K562 treated with DMSO at 1 percent for 4 hours (cell line): ENCODE data around the gene HERC4. TPM values are rescaled to one million over a fixed set of nuclear protein-coding genes. Genes with fewer than 3 reads are reported as not detected.

Experiments used
- total RNA-seq: library from RNA; unstranded; fragments of 300-600 nt; gene quantifications from 2 replicates; pipeline ENCODE4 v1.2.3, GENCODE V29; 2022; ENCODE audit not compliant: insufficient read depth

Gene HERC4, protein sequence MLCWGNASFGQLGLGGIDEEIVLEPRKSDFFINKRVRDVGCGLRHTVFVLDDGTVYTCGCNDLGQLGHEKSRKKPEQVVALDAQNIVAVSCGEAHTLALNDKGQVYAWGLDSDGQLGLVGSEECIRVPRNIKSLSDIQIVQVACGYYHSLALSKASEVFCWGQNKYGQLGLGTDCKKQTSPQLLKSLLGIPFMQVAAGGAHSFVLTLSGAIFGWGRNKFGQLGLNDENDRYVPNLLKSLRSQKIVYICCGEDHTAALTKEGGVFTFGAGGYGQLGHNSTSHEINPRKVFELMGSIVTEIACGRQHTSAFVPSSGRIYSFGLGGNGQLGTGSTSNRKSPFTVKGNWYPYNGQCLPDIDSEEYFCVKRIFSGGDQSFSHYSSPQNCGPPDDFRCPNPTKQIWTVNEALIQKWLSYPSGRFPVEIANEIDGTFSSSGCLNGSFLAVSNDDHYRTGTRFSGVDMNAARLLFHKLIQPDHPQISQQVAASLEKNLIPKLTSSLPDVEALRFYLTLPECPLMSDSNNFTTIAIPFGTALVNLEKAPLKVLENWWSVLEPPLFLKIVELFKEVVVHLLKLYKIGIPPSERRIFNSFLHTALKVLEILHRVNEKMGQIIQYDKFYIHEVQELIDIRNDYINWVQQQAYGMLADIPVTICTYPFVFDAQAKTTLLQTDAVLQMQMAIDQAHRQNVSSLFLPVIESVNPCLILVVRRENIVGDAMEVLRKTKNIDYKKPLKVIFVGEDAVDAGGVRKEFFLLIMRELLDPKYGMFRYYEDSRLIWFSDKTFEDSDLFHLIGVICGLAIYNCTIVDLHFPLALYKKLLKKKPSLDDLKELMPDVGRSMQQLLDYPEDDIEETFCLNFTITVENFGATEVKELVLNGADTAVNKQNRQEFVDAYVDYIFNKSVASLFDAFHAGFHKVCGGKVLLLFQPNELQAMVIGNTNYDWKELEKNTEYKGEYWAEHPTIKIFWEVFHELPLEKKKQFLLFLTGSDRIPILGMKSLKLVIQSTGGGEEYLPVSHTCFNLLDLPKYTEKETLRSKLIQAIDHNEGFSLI
- 14.3 and 18.5 TPM in 2 replicates for total RNA-seq

DNA sequence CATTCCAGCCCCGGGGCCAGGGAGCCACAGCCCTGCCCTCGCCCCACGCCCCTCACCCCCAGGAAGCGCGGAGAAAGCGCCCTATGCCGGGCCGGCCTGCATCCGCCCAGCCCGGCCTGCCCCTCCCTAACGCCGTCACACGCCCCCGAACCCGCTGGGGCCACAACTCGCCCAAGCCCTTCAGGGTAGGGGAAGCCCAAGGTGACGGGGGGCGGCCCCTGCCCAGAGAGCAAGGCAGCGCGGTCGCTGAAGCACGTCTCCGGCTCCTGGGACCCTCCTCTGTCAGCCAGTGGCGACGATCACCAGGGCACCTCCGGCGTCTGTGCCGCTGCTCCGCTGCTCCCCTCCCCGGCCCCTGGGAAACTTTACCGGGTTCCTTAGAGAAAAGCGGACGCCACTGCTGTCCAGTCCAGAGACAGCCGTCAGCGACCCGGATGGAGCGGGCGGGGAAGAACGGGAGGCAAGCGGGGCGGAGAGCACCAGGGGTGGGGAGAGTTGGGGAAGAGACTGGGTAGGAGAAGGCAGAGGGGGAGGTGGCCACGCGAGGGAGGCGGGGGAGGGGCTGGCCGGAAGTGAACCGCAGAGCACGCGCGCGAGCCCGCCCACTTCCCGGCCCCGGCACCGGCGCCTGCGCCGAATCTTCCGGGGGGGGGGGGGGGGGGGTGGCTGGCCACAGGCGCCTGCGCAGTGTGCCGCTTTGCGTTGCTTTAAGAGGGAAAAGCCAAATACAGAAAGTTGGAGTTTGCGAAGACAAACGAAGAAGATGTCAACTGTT, at the start of gene HERC4:
Gene HERC4, minus strand, starts transcription at position 509 of the 775 bp plus-strand sequence. CDS start 2,175 bp downstream, outside the sequence.

DNA sequence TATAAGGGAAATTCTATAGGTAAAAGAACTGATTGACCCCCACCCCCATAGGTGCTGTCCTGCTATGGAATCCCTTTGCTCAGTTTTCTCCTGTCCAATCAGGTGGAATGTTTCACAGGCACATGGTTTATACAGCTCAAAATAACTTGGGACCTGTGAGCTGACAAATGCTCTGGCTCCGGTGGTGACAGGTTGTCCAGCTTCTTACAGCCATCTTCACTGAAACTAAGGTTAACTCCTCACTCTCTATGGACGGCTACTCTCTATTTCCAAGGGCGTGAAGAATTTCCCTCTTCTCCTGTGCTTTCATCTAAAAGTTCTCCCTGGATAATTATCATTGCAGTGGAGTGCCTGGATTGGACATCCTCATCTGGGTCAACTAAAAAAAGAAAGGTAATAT, 34.2 kb upstream of the HERC4 start, which contains the start of gene MYPN:
Gene MYPN, plus strand, starts transcription at position 158 of the 400 bp plus-strand sequence. CDS start 11,951 bp downstream, outside the sequence.

DNA sequence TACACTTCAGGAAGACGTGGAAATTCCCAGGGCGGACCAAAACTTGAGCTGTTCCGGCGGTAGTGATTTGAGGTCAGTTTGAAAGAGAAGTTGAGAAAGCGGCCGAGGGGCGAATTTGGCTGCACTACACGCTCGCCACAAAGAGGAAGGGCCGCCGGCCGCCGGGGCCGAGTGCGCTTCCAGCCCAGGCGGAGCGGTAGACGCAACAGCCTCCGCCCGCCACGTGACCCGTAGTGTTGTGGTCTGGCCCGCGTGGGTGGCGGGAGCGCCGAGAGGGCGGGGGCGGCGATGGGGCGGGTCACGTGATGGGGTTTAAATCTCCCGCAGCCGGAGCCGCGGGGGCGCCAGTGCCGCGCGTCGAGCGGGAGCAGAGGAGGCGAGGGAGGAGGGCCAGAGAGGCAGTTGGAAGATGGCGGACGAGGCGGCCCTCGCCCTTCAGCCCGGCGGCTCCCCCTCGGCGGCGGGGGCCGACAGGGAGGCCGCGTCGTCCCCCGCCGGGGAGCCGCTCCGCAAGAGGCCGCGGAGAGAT, 190.7 kb downstream of the HERC4 start, which contains the start of gene SIRT1:
Gene SIRT1, plus strand, starts transcription at position 344 of the 529 bp plus-strand sequence. Its CDS starts 66 bp downstream, at position 410.

Other genes starting within 250 kb of the HERC4 start
- 50.2 and 67.1 TPM in 2 replicates for gene DNAJC12, start 237.1 kb downstream of the HERC4 start, total RNA-seq
- gene SIRT1, start 190.6 kb downstream of the HERC4 start, total RNA-seq = 16.3 and 24.1 TPM in 2 replicates
- gene MYPN, start 34.2 kb upstream of the HERC4 start, total RNA-seq = not detected in 2 replicates
- gene ATOH7, start 156.8 kb upstream of the HERC4 start, total RNA-seq = not detected in 2 replicates